ENCODE data around the gene HNRNPA3.

Gene HNRNPA3

DNA sequence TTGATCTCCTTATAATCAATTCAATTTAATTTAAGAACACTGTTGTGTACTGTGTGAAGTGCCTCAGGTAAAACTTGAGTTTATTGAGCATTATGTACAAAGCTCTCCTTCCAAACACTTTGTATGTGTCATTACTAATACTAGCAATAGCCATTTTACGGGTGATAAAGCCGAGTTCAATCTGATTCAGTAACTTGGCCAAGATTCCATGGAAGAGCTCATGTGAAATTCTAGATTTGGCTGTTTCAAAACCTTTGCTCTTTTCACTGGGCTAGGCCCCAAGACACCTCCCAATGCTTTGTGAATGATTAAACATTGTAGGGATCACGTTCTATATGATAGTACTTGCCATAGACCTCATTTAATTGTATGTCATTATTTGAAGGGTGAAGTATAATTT is 60.8 kb downstream of the HNRNPA3 start:
- Histone ChIP-seq H3K27me3 (ENCODE audit: insufficient read depth, low read depth) (no peaks in the 10 kb centered on the region), H3K79me2 (ENCODE audit: insufficient read depth, low read depth) (no peaks in the 10 kb centered on the region), H3K4me1 (ENCODE audit: low read depth, poor library complexity, severe bottlenecking) (peaks cover 71% of the 10 kb centered on the region), H3K27ac (peak overlapping the region; percentile 62), H3K36me3 (ENCODE audit: insufficient read depth) (no peaks in the 10 kb centered on the region), H3K4me2 (peak overlapping the region; percentile 71), H2AFZ (ENCODE audit: low read depth) (no peak overlapping the region), H3K4me3 (IDR thresholded peaks at IDR 0.05; ENCODE audit: insufficient read depth, low read depth, low read length) (no peak overlapping the region), H3K9ac (no peak overlapping the region), H4K20me1 (ENCODE audit: insufficient read depth) (no peaks in the 10 kb centered on the region)
- TF ChIP-seq, protein P1, sequence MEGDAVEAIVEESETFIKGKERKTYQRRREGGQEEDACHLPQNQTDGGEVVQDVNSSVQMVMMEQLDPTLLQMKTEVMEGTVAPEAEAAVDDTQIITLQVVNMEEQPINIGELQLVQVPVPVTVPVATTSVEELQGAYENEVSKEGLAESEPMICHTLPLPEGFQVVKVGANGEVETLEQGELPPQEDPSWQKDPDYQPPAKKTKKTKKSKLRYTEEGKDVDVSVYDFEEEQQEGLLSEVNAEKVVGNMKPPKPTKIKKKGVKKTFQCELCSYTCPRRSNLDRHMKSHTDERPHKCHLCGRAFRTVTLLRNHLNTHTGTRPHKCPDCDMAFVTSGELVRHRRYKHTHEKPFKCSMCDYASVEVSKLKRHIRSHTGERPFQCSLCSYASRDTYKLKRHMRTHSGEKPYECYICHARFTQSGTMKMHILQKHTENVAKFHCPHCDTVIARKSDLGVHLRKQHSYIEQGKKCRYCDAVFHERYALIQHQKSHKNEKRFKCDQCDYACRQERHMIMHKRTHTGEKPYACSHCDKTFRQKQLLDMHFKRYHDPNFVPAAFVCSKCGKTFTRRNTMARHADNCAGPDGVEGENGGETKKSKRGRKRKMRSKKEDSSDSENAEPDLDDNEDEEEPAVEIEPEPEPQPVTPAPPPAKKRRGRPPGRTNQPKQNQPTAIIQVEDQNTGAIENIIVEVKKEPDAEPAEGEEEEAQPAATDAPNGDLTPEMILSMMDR (conservative IDR thresholded peaks at IDR 0.05; ENCODE audit: low read depth, low read length), result no peak
